ENCODE results near the gene CEL. TPM values are rescaled to one million over a fixed set of nuclear protein-coding genes. Genes with fewer than 3 reads are reported as not detected.

The CEL gene
- total RNA-seq, 1 donor from 2014 or later, result 1.9 TPM

DNA sequence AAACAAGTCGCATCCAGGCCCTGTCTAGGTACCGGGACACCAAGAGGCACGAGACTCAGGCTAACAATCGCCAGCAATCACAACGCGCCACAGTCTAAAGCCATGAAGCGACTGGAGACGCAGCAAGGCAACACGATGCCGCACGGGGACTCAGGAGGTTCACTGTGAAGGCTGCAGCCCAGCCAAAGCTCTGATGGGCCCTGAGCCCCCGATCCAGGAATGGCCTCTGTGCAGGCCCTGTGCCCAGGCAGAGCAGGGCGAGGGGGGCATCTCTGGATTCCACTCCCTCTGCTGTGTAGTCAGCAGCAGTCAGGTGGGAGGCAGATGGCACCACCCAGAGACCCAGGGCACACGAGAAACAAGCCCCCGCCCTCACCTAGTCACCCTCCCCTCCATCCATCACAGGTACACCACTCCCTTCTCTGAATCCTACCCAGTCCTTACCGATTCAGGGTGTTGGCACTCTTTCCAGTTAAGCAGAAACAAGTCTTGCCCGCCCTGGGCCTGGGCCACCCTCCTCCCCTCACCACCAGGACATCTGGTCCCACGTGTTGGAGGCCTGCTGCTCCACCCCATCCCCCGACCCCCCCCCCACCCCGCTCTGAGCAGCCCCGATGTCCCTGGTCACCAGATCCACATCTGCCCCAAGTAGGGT is 58.2 kb downstream of the CEL start:
- DNase-seq (ENCODE audit: extremely low spot score, unreplicated experiment), result no peak
- no peak for TF ChIP-seq CTCF (IDR thresholded peaks at IDR 0.05)
- Mint-ChIP-seq H3K36me3 (ENCODE audit: unreplicated experiment) (no peaks in the 10 kb centered on the region), H3K27me3 (ENCODE audit: unreplicated experiment) (no peaks in the 10 kb centered on the region), H3K4me3 (ENCODE audit: unreplicated experiment) (peak overlapping the region; percentile 74), H3K4me1 (ENCODE audit: unreplicated experiment) (peaks cover 65% of the 10 kb centered on the region), H3K9me3 (ENCODE audit: unreplicated experiment) (no peaks in the 10 kb centered on the region), H3K27ac (ENCODE audit: unreplicated experiment) (peak overlapping the region; percentile 41)

DNA sequence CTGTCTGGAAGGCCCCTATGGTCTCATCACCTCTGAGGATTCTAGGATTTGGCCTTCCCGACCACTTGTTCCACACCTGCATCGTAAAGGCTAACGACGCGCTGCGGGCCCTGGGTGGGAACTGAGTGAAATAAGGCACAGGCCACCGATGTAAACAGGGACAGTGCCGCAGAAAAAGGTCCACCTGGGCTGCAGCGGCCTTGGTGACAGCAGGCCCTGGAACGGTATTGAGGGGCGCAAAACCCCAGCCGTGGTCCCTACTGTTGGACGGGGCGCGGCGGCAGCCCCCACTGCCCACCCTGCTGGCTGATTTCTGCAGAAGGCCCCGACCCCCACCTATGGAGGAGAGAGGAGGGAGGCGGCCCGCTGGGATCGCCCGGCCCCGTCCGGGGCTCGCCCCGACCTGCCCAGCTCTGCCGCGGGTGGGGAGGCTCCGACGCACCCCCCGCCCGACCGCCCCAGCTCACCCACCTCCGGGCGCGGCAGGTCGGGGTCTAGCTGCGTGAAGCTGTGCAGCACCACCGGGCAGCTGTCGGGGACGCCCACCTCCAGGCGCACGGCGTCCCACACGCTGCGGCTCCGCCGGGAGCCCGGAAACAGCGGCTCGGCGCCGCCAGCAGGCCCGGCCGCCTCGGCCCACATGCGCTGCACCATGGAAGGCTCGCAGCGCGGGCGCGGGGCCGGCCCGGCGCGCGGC is 58.9 kb downstream of the CEL start:
- no peak overlapping the region for H3K27ac Mint-ChIP-seq (ENCODE audit: unreplicated experiment)
- H3K4me1 Mint-ChIP-seq (ENCODE audit: unreplicated experiment), result peaks cover 66% of the 10 kb centered on the region
- no peak for TF ChIP-seq CTCF (IDR thresholded peaks at IDR 0.05)
- H3K4me3 Mint-ChIP-seq (ENCODE audit: unreplicated experiment), result peak overlapping the region; percentile 74
- H3K36me3 Mint-ChIP-seq (ENCODE audit: unreplicated experiment), result no peaks in the 10 kb centered on the region
- no peak for DNase-seq (ENCODE audit: extremely low spot score, unreplicated experiment)
- no peaks in the 10 kb centered on the region for H3K27me3 Mint-ChIP-seq (ENCODE audit: unreplicated experiment)
- no peaks in the 10 kb centered on the region for H3K9me3 Mint-ChIP-seq (ENCODE audit: unreplicated experiment)

Small RNAs within 50 kb of the gene (microRNA-seq; reads per million reads assigned to microRNA genes)
- 3.3 reads per million for gene MIR6877 (ENCODE audit: unreplicated experiment)

Other genes starting within 250 kb of the CEL start
- 0.91 and 2.1 TPM in 2 replicates for gene AK8, start 183.7 kb upstream of the CEL start, total RNA-seq
- gene SPACA9, start 183.1 kb upstream of the CEL start, total RNA-seq, result 6.7 and 7.5 TPM in 2 replicates
- gene TSC1, start 117.4 kb upstream of the CEL start, total RNA-seq, result 50.8 and 59.1 TPM in 2 replicates
- gene GFI1B, start 83.3 kb upstream of the CEL start, total RNA-seq, result not detected in 2 replicates
- 60.7 and 65.1 TPM in 2 replicates for gene GTF3C5, start 31.0 kb upstream of the CEL start, total RNA-seq
- 35.1 and 38.4 TPM in 2 replicates for gene RALGDS, start 59.3 kb downstream of the CEL start, total RNA-seq
- gene GBGT1, start 101.9 kb downstream of the CEL start, total RNA-seq, result 3.1 and 4.1 TPM in 2 replicates
- gene OBP2B, start 147.3 kb downstream of the CEL start, total RNA-seq, result not detected in 2 replicates
- gene ABO, start 213.2 kb downstream of the CEL start, total RNA-seq, result not detected in 2 replicates

Data from osteocyte (in vitro differentiated cells).